ENCODE measurements around the gene CDH26.

DNA sequence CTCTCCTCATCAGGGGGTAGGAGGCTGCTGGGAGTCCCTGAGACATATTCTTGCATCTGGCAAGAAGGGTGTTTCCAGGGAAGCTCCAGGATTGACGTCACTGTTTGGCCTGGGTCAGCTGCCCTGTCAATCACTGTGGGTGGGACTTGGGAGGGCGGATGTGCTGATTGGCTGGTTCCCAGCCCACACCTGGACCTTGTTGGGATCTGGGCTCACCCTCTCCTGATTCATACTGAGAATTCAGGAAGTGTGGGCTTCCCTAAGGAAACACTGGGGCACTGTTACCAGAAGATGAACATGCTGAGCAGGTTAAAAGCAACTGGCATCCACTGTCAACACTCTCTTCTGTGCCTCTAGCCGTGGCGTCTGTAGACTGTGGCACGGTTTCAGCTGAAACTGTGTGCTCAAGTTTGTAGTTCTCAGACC, 36.5 kb downstream of the CDH26 start:
- TF ChIP-seq, protein P1, sequence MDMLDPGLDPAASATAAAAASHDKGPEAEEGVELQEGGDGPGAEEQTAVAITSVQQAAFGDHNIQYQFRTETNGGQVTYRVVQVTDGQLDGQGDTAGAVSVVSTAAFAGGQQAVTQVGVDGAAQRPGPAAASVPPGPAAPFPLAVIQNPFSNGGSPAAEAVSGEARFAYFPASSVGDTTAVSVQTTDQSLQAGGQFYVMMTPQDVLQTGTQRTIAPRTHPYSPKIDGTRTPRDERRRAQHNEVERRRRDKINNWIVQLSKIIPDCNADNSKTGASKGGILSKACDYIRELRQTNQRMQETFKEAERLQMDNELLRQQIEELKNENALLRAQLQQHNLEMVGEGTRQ (IDR thresholded peaks at IDR 0.05; ENCODE audit: borderline replicate concordance, low read depth, low read length), result no peak
- no peak for TF ChIP-seq BHLHE40 (IDR thresholded peaks at IDR 0.05; ENCODE audit: borderline replicate concordance in 1 of 2, low read depth in 2 of 2, low read length in 1 of 2)
- no peak for TF ChIP-seq POLR2A (IDR thresholded peaks at IDR 0.05; ENCODE audit: low read depth, low read length)
- no peak for TF ChIP-seq CTCF (IDR thresholded peaks at IDR 0.05 in 2 of 3, conservative IDR thresholded peaks at IDR 0.05 in 1 of 3; ENCODE audit: control insufficient read depth in 2 of 3, extremely low read depth in 1 of 3, insufficient read depth in 1 of 3, low read depth in 3 of 3, low read length in 3 of 3)
- TF ChIP-seq ZNF24 (IDR thresholded peaks at IDR 0.05), result no peak
- TF ChIP-seq, protein P2, sequence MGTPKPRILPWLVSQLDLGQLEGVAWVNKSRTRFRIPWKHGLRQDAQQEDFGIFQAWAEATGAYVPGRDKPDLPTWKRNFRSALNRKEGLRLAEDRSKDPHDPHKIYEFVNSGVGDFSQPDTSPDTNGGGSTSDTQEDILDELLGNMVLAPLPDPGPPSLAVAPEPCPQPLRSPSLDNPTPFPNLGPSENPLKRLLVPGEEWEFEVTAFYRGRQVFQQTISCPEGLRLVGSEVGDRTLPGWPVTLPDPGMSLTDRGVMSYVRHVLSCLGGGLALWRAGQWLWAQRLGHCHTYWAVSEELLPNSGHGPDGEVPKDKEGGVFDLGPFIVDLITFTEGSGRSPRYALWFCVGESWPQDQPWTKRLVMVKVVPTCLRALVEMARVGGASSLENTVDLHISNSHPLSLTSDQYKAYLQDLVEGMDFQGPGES (IDR thresholded peaks at IDR 0.05), result no peak
